Stimulated activated CD8-positive, alpha-beta memory T cell treated with anti-CD3 and anti-CD28 coated beads, Interleukin-4, amount 100 ng/mL, for 1 hour (primary cell): ENCODE results near the gene BMP10.
"Not testable (repeated sequence)": the region's sequence is repeated elsewhere in the genome, so short reads cannot be mapped to it uniquely, and the experiment has no call there.

Experiments used
- DNase-seq, 2 donors: peaks; one replicate each; pipeline ENCODE4 v3.0.0-alpha.2; 2020; ENCODE audit warnings: low read depth in 2 of 2, low spot score in 1 of 2

The BMP10 gene

DNA sequence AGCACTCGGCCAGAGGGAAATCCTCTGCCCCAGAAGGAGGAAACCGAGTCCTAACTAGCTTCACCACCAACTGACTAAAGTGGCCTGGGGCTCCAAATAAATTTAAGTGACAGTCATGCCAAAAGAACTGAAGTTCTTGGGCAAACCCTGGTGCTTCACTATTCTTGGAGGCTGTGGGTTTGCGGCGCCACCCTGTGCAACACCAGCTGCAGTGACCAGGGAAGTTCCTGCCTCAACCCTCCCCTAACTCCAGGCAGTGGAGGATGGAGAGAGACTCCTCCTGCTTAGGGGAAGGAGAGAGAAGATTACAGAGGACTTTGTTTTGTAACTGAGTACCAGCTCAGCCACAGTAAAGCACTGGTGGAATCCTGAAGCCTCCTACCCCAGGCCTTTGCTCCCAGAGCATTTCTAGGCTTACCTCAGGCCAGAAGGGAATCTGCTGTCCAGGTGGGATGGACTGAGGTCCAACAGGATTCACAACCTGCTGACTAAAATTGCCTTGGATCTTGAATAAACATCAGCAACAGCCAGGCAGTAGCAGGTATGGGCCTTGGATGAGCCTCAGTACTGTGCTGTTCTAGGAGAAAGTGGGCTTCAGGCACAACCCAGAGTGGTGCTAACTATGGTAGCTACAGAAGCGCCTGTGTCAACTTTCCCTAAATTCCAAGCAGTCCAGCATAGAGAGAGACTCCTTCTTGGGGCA is 29.4 kb upstream of the BMP10 start:
- no peak for DNase-seq

DNA sequence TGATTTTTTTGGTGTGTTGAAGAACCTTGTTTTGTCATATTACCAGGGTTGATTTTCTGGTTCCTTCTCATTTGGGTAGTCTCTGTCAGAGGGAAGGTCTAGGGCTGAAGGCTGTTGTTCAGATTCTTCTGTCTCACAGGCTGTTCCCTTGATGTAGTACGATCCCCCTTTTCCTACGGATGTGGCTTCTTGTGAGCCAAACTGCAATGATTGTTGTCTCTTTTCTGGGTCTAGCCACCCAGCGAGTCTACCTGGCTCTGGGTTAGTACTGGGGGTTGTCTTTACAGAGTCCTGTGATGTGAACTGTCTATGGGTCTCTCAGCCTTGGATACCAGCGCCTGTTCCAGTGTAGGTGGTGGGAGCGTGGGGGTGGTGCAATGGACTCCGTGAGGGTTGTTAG is 24.8 kb upstream of the BMP10 start:
- not testable (repeated sequence) for DNase-seq

DNA sequence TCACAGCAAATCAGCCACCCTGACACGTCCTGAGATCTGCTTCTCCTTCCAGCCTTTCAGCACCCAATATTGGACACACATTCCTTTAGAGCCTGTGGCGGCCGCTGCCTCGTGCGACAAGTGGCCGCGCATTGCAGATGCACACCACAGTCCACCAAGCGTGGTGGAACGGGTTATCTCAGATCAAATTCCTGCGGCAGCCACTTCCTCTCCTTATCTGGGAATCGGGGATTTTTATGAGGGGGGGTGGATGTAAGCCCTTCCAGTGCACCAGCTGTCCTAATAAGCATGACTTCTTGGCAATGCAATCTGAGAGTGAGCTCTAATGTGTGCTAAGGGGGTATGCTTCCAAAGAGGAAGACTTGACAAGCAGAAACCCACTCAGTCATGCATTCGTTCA is 18.3 kb upstream of the BMP10 start:
- DNase-seq: no peak

DNA sequence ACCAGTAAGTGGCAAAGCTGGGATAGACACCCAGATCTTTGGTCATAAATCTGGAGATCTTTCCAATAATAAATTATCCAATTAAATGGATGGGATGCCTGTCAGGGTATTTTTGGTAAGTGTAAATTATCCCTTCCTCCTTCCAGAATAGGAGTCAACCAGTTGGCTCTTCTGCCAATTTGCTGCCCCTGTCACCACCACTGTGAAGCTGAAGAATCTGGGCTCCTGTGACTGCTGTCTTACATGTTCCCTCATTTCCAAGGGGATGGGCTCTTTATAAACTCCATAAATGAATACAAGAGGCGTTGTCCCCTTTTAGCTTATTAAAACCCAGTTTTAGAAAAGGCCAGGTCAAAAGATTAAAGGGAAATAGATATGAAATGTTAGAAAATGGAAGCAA is 17.8 kb upstream of the BMP10 start:
- DNase-seq: no peak

DNA sequence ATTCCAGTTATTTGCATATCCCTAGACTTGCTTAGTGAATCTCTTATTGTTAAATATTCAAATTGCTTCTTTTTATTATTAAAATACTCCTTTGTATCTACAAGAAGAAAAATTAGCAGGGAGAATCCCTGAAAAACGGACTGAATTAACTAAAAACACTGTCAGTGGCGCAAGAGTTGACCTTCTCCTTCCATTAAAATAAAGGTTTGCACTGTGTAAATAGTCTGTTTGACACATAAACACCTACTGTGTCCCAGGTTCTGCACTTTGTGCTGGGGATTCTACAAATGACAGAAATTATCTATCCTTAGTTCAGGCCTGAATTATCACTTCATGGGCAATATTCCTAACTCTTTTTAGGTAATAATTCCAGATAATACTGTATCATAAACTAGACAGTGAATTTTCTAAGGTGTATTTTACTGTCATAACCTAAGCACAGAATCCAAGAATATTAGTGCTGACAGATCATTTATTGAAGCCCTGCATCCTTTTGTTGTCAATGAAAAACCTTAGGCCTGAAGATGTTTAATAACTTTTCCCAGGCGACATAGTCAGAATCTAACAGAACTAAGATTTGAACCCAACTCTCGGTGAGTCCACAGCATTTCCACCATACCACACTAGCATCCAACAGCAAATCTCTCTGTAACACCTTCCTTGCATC is 17.0 kb upstream of the BMP10 start:
- DNase-seq: no peak

DNA sequence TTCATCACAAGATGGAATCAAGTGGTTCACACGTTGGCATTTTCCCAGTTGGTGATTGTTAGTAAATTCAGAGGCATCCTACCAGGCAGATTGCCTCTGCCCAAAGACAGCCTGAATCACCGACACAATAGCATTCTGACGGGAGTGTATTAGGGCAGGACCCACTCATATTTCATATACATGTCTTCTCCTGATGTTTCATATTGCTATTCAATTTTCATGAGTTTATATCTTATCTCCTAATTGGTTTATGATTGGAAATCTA is 14.5 kb upstream of the BMP10 start:
- no peak for DNase-seq

DNA sequence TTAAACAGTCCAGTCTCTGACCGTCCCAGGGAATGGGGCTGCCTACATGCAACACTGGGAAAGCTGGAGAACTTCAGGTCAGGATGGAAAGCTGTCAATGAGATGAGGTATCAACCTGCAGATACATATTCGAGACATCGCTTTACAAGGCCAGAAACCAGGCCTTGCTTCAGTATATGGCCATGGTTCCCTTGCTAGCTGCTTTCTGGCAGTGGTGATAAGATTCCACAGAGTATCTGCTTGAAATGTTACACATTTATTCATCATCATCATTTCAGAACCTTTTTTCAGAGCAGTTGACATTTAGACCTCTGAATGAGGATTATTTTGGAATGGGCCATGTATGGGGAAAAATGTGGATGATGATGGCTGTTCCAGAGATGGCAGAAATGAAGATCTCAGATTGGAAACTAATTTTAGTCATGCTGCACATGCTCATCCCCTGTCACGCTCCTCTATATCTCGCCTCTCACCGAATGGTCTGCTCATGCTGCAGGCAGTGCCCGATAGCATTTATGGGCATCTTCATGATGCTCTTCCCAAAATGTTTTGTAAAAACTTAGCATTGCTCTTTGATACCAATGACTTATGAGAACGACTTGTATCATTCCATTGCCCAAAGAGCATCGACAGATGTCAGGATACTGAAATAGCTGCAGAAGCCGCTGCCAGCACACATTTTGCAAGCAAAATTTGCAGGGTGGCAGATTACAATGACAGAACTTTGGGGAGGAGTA is 14.0 kb upstream of the BMP10 start:
- no peak for DNase-seq

DNA sequence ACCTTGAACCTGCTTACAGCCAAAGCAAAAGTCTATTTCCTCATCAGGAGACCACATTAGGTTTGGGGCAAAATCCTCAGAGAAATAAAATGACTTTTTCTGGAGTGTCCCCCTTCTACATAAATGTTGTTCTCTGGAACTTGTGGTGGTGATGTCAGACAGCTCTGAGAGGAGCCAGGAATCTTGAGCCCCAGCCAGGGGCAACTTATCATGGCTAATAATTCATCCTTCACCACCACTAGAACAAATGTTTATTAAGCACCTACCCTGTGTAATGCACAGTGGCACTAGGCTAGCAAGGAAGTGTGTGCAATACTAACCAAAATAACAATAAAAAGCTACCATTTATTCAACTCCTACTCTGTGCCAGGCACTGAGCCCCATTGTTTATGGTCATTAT is 9.0 kb upstream of the BMP10 start:
- no peak for DNase-seq

DNA sequence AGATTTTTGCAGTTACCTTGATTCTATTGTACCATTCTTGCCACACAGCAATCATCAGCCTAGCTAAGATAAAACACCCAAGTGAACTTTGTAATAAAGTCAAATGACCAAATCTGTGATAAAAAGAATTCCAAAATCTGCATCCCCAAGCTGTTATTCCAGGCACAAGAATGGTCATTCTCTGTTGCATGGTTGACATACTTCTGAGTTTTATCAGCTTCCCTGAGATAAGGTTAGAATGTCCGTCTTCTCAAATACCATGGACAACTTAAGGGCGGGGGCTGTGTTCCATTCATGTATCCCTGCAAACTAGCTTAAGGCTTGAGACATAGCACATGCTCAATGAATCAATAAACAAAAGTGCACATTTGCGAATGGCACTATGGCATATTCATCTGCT is 8.1 kb upstream of the BMP10 start:
- DNase-seq: no peak

DNA sequence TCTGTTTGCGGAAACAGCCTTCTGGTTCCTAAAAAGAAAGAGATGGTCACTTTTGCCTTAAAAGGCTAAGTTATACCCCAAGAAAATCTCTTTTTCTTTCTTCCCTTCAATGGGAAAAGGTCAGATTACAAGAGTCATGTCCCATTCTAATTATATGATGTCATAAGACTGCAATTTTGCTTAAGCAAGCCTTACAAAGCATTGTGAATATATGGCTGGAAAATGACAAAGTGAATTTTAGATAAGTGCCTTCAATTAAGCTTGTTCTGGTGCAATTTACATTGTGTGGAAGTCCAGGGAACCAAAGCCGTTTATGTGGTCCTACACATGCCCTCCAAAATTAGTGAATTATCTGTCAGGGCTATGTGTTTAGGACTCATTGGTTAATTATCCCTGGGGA is 7.6 kb upstream of the BMP10 start:
- no peak for DNase-seq

DNA sequence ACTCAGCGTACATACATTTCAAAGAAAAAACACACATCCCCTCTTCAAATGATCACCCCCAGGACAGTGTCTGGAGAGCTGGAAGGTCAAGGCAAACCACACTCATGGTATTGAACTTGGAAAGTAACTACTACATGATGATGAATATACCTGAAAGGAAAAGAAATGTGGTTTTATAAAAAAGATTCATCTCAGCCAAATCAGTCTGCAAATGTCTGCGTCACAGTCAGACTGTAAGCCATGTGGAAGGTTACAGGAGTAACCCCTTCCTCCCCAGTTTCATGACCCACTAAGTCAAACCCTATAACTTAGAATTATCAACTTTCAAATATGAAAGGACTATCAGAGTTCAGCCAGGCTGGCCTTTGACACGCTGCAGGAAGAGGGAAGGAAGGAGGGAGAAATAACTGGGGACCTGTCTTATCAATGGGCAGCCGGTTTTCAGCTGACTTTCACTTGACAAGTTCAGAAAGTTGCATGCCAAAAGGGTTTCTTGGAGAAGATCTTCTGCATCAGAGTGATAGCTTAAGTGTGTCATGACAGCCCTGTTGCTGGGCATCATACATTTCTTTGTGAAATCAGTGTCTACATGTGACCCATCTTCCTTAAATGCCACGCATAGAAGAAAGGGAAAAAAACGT is 7.0 kb upstream of the BMP10 start:
- no peak for DNase-seq

DNA sequence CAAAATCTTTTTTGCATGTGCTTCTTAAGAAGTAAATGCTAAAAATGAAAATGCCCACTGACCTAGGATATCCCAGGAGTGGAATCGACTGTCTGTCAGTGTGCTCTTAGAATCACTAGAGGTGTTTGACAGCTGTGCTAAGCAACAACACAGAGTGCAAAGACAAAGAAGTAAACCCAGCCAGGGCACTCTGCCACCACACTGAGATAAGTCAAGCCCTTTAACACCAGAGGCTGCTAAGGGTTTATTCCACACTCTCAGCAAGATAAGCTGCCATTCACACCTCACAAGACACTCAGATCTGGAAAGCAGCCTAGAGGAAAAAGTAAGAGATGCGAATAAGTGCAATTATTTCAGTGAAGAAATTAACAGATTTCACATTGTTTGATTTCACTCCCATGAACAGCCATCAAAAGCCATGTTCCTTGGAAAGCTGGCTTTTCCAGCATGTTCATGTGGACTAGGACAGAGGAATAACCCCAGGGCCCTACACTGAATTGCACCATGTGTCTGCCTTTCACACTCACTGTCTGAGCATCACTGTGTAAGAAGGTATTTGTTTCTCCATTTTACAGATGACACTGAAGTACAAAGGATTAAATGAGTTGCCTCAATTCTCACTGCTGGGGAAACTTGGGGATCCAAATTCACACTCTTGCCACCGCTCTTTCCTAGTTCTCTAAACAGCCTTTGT is 6.0 kb upstream of the BMP10 start:
- DNase-seq: no peak

DNA sequence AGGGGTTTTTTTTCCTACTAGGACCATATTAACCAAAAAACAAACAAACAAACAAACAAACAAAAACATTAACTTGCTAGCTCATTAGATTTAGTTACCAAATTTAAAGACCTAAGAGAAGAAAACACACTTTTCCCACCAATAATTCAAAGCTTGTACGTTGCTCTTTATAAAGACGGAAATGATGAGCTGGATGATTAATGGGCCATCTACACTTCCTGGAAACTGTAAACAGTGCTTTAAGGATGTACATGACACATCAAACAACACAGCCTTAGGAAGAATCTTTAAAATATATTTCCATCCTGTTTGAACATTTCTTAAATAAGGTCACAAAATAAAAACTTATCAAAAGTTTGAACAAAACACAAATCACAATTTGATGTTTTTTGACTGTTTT is 982 bp downstream of the BMP10 start:
- DNase-seq: no peak

DNA sequence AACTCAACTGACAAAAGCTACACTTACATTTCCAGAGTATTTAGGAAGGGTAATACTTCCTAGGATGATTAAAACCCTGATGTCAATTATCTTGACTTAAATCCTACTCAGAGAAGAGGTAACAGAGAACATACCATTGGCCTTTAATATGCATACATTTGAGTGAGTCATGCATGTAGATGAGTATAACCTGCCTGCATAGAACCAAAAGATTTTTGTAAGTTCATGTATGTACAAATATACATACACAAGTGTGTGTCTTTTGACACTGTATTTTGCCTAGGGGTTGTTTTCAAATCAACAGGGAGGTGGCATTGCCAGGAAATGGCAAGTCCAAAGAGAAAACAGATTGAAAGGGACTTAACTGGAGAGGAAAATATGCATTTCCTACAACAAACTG is 6.1 kb downstream of the BMP10 start:
- DNase-seq: no peak

DNA sequence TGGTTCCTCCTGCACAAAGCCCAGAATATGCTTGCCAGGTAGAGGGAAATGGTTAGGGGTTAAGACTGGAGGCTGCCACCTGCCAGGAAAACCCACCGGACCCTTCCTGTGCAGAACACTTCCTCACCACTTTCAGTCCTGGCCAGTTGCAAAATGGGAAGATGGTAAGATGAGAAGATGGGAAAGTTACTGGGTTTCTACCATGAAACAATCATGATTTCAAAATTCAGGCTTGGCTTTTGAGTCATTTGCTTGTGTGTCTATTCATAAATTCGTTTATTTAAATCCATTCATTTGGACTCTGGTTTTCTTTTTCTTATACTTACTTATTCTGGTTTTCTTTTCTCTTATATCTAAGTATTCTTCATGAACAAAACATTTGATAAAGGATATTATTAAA is 7.2 kb downstream of the BMP10 start:
- DNase-seq: no peak

DNA sequence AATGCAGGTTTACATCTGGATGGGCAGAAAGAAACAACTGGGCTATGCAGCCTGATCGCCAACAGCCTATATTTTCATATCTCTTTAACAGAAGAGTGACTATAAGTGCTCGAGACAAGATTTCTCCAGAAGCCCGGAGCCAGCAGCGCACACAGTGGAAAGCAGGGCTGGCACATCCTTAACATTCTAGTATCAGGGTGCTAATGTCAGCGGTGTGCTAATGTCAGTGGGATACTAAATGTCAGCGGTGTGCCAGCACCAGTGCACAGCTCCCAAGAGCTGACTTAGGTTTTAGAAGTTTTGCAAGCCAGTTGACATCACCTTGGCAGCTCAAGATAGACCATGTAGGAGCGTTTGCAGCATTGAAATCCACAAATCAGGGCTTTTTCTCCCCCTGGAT is 8.3 kb downstream of the BMP10 start:
- DNase-seq: no peak

DNA sequence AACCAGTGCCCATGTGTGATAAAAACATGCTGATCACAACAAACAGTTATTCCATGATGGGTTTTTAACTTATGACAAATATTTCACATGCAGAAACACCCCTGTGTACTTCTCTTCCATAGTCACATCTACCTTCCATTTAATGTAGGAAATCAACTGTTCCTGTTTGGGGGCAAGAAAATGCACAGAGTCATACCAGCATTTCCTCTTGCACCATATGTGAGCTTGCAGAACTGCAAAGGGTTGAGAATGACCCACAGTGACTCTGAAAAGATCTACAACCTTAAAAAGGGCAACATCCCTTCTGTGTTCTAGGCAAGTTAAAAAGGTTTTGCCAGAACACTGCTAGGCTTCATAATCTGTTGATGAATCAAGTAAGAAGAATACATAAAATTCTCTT is 9.9 kb downstream of the BMP10 start:
- no peak for DNase-seq

DNA sequence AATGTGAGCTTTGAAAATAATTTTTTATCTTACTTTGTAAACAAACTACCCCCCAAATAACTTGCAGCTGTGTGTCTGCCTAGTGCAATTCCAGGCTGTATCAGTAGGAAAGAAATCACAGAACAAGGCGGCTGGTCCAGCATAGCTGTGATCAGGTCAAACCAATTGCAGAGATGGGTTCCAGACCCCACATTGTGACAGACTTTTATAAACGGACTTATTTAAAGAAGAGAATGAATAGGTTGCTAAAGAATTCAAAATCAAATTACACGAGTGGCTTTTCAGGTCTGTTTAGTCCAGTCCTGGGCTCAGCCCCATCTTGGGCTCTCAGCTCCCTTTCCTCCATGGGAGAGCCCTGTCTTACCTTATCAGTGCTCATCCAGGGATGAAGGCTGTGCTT is 11.1 kb downstream of the BMP10 start:
- DNase-seq: no peak

DNA sequence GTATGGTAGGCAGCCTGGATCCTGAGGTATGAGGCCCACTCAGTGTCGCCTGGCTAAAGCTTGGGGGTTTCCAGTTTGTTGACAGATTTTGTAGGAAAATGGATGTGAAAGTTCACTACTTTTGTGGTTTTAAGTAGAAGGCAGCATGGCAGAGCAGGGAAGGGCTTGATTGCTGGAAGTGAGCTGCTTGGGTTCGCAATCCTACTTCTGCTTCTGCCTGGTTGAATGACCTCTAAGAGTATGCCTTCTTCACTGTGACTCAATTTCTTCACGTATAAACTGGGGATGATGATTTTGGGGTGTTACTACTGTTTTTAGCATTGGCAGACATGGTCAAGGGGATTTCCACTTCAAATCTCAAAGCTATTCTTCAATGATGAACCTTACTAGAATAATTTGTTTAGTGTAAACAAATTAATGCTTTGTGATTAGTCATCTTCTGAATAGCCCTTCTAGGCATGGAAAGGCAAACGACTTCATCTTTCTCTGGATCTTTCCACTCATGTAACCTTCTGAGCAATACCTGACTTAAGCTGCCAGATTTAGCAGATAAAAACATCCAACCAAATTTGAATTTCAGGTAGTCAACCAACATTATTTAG is 13.2 kb downstream of the BMP10 start:
- DNase-seq: no peak

DNA sequence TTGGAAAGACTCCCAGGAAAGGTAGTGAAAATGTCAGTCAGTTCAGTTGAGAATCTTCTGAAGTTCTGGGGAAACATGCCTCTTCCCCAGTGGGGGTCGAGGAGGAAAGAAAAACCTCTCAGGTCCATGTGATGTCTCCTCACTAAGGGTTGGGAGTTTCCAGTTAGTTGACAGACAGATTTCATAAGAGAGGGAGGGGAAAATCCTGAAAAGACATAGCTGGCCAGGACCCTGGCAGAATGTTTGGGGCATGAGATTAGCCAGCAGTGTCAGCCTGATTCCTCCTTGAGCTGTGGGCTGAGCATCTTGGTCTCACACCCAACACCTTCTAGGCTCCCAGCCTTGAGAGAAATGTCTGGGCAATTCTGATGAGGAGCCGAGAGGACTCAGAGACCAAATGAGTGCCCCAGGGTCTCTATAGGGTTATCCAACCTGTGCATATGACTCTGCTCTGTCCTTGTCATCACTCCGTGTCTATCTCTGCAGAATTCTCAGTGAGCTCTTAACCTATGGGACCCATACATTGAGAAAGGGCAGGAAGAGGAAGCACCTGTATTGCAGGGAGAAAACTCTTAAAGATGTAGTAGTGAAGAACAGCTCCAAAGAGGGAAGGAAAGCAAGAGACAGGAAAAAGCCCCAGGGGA is 13.9 kb downstream of the BMP10 start:
- DNase-seq: no peak

DNA sequence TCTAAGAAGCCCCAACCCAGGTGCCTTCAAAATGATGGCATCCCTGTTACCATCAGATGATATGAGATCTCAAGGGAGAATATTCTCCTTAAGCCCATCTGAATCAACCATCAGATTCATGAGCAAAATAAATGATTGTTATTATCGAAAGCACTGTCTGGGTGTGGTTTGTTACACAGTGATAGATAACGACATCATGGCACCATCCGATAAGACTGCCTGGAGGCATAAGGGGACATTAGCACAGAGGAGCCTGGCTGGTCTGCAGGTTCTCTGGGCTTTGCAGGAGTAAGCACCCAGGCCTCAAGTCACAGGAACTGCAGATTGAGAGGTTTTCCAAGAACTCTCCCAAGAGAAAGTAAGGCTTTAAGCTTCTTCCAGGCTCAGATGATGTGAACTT is 15.6 kb downstream of the BMP10 start:
- DNase-seq: no peak
